HG03066 (cell line): ENCODE data around the gene FTMT.
"Not testable (repeated sequence)": the region's sequence is repeated elsewhere in the genome, so short reads cannot be mapped to it uniquely, and the experiment has no call there.

Source experiments
- ATAC-seq: cut with Tn5 transposase; IDR thresholded peaks from one replicate; pipeline ENCODE4 v1.9.1; 2021; ENCODE audit warnings: low read depth; ENCODE audit not compliant: unreplicated experiment

FTMT gene

GRCh38 chr5:121851643-121852574 lies at the start of gene FTMT:
TSS of gene FTMT (plus strand) at chr5:121851882. CDS start at chr5:121851964, 82 bp downstream.
- no peak for ATAC-seq

DNA sequence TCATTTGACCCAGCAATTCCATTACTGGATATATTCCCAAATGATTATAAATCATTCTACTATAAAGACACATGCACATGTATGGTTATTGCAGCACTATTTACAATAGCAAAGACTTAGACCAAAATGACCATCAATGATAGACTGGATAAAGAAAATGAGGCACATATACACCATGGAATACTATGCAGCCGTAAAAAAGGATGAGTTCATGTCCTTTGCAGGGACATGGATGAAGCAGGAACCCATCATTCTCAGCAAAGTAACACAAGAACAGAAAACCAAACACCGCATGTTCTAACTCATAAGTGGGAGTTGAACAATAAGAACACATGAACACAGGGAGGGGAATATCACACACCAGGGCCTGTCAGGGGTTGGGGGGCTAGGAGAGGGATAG lies 46.4 kb upstream of the FTMT start:
- ATAC-seq, result not testable (repeated sequence)

DNA sequence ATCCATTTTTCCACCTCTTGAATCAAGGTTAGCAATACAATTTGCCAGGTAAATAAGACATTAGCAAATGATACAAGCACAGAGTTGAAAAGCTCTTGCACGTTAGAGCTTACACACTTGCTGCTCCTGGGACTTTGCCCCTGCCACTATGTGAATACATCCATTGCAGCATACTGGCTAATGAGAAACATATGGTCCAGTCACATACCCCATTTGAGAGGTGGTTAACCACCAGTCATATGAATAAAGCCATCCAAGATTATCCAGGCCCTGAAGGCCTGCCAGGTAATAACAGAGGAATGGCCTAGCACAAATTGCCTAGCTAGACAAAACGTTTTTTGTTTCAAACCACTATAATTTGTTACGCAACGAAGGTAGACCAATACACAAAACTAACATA lies 45.8 kb upstream of the FTMT start:
- ATAC-seq, result no peak

GRCh38 chr5:121816164-121816563 lies 35.5 kb upstream of the FTMT start:
- no peak for ATAC-seq

GRCh38 chr5:121819682-121820261 lies 31.9 kb upstream of the FTMT start:
- ATAC-seq, result no peak

DNA sequence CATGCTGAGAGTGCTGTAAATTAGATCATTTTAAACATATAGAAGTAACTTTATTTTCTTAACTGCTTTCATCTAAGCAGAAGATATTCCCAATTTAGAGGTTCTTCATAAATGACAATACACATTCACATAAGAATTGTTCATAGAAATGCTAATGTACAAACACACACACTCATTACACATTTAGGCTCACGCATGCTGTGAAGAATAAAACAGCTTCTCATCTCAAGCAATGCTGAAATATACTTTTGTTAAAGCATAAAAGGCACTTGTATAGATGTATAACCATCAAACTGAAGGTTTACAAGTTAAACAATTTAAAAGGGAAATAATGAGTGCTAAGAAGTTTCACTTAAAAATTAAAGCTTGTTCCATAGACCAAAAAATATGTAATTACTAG lies 18.1 kb upstream of the FTMT start:
- ATAC-seq, result no peak

DNA sequence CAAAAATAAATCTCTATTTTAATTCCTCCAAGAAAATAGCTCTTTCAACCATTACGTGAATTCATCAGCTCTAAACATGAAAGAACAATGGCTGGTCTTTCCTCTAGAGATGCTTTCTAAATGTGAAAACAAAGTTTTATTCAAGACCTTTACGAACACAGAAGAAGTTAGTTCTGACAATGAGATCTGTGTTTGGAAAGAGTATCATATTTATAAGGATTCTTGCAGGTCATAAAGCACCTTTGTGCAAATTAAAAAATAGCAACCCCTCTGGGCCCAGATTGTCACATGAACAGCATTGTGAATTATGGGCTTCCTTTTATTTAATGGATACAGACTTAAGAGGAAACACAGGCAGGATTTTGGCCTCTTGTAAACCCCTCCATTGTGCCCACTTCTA lies 17.7 kb upstream of the FTMT start:
- no peak for ATAC-seq

DNA sequence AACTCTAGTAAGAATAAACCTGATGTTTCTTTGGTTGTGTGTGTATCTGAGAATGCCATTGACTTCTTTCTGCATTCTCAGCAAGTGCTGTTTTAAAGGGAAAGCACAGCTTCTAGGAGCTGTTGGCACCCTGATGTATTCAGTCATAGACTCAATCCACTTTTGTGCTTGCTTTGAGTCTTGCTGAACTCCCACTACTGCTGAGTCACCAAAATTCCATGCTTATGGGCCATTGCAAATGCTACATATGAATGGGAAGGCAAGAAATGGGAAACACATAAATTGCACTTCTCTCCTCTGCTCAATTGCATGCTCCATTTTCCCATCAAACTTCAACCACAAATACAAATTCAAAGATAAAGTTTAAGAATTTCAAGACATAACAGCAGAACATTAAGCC lies 9.8 kb upstream of the FTMT start:
- ATAC-seq, result no peak

DNA sequence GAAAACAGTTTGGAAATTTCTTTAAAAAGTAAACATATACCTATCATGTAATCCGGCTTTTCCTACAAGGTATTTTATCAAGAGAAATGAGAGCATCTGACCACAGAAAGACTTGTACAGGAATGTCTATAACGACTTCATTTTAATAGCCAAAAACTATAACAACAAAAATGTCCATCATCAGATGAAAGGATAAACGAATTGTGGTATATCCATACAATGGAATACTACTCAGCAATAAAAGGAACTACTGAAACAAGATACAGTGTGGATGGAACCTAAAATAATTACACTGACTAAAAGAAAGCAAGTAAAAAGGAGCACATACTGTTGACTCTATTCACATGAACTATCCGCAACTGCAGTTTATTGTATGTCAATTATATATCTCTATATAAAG lies 1.4 kb upstream of the FTMT start:
- no peak for ATAC-seq

DNA sequence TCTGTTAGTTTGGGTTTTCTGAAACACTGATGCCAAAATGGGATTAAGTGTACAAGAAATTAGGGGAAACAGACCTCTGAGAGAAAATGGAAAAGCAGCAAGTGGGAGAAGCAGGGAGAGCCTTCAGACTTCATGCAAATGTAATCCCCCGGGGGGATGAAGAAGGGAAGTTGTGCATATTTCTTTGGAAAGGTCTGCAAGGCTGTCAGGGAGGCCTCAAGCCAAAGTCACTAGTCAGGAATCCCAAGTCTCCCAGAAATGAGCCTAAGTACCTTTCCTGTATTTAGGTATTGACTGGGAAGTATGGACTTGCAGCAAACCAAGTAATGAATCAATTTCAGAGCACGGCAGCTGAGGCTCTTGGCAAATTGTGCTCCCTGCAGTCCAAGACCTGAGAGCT lies 2.2 kb downstream of the FTMT start:
- no peak for ATAC-seq

DNA sequence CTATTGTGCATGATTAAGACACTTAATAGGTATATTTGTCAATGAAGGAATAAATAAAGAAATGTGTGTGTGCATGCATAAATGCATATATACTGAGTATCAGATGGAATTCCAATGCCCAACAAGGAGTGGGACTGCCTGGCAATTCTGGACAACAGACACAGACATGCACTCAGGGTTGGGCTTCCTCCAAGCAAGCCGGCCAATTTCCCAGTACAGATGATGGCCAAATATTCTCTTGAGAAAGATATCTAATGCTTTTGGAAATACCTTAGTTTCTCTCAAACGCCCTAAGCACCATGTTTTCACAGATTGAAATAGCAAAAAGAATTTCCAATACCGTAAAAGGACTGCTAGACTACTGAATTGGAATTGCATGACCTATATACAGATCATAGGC lies 11.1 kb downstream of the FTMT start:
- ATAC-seq, result no peak

GRCh38 chr5:121863753-121864285 lies 12.1 kb downstream of the FTMT start:
- no peak for ATAC-seq

DNA sequence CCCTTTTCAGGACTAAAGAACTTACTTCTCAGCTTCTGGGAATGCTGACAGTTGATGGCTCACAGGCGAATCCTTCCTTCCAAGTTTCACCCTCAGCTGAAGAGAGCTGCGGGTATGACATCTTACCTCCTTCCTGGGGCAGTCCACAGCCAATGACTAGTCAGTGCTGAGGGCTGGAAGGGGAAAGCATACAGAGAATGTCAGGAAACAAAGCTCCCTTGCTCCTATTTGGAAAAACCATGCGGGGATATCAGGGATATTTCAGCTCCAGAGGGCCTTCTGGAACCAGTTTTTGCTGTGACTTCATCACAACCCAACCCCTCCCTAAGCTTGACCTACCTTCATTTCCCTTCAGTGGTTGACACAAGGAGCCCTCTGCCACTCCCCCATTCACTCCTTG lies 15.7 kb downstream of the FTMT start:
- ATAC-seq, result no peak

- ATAC-seq, result no peak
These were observed 18.8 kb downstream of the FTMT start for GRCh38 chr5:121870489-121870888.

DNA sequence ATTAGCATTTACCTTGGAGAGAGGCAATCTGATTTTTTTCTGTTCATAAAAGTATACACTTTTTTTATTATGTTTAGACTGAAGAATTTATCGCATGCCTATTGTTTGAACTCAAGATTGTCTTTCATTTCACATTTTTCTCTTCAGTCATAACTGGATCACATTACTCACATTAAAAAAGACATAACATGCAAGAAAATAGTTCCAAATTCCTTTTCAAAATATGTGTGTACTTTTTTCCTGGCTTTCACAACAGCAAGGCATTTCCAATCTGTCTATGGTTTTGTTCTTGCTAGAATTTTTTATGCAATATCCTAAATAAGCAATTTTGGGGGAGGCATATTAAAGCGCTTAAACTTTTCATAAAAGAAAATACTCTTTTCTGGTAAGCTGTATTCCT lies 21.2 kb downstream of the FTMT start:
- no peak for ATAC-seq

DNA sequence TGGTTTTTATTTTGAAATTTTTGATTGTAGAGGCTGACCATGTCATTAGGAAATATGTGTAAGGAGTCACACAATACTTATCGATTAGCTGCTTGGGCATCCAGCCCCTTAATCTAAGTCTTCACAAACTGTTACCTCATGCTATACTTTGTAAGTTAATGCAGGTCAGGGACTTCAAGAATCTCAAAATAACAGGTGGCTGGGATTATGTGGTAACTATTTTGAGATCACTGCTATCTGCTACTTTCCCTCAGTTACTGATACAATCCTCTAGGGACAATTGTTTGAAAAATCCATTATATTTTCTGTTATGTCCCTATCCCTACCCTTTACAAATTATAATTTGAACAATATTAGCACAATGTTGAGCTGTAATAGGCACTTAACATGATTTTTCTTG lies 21.7 kb downstream of the FTMT start:
- ATAC-seq, result no peak

DNA sequence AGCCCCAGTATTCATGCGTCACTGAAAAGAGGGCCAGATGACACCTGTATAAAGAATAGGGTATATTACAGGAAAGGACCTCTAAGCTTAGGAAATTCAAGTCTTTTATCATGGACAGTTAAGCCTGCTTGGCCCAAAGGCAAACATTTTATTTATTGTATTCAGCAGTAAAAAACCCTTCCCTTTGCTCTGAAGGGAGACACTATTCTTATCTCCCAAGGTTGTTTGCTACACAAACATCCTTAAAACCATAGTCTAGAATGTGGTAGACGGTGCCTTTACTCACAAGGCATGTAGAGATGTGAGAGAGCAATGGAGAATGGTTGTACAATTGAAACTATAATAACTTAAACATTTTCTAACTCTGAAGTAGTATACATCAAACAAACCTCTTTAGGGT lies 33.9 kb downstream of the FTMT start:
- ATAC-seq, result no peak

GRCh38 chr5:121887727-121888126 lies 36.0 kb downstream of the FTMT start:
- no peak for ATAC-seq

DNA sequence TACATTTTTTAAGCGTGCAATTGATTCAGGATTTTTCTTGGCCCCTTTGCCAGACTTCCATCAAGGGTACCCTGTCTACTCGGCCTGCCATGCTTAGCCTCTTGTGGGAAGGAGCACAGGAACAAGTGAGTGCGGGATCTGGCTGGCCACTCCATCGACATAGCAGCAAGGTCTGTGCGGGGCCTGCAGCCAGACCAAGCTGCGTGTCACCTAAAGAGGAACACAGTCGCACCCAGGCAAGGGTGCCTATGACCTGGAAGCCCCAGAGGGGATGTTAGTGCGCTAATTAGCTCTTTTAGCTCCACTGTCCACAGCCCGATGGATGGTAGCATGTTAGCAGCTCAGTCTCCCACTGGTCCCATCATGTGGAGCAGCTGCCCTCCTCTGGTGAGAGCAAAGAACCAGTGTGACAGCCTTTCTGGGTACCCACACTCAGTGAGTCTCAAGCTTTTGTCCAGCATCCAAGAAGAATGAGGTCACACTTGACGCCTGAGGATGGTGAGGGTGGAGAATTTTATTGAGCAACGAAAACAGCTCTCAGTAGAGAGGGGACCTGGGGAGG lies 38.7 kb downstream of the FTMT start:
- no peak for ATAC-seq

GRCh38 chr5:121897341-121897740 lies 45.7 kb downstream of the FTMT start:
- ATAC-seq, result no peak

GRCh38 chr5:121899346-121899745 lies 47.7 kb downstream of the FTMT start:
- ATAC-seq, result no peak
